MCF 10A (cell line): ENCODE measurements around the gene DRAP1. TPM values are rescaled to one million over a fixed set of nuclear protein-coding genes. Genes with fewer than 3 reads are reported as not detected.
"Not testable (repeated sequence)": the region's sequence is repeated elsewhere in the genome, so short reads cannot be mapped to it uniquely, and the experiment has no call there.

Experiments
- BruUV-seq: library from RNA; stranded (reverse); fragments of 400-500 nt; replicated peaks from 2 replicates; lab custom pipeline; 2021; lab: Mats Ljungman, UMichigan
- CTCF ChIA-PET: fragments of 300-600 bp; sonication (Branson Sonifier 250); formaldehyde crosslinking; extraction: SDS; loops from one replicate; lab custom pipeline; 2021; ENCODE audit warnings: antibody characterized with exemption, inconsistent platforms; lab: Yijun Ruan, JAX
- POLR2A ChIA-PET: fragments of 300-600, 350-650 bp; sonication (Branson Sonifier 250); formaldehyde crosslinking; extraction: SDS; loops from one replicate; lab custom pipeline; 2020; ENCODE audit warnings: antibody characterized with exemption, inconsistent platforms; lab: Yijun Ruan, JAX
- DNase-seq: peaks from one replicate; pipeline ENCODE4 v3.0.0-alpha.2; 2018; ENCODE audit not compliant: unreplicated experiment
- H3K27ac Mint-ChIP-seq: one replicate; pipeline ENCODE4 v1.8.0; 2022; ENCODE audit warnings: mild to moderate bottlenecking, low read depth, mixed read lengths; ENCODE audit not compliant: unreplicated experiment
- H3K27me3 Mint-ChIP-seq: one replicate; pipeline ENCODE4 v1.8.0; 2022; ENCODE audit warnings: mixed read lengths; ENCODE audit not compliant: insufficient read depth, unreplicated experiment
- H3K36me3 Mint-ChIP-seq: one replicate; pipeline ENCODE4 v1.8.0; 2022; ENCODE audit warnings: mild to moderate bottlenecking, moderate library complexity, mixed read lengths; ENCODE audit not compliant: insufficient read depth, unreplicated experiment
- H3K4me1 Mint-ChIP-seq: one replicate; pipeline ENCODE4 v1.8.0; 2022; ENCODE audit warnings: mixed read lengths; ENCODE audit not compliant: insufficient read depth, unreplicated experiment
- H3K4me3 Mint-ChIP-seq: one replicate; pipeline ENCODE4 v1.8.0; 2022; ENCODE audit warnings: mild to moderate bottlenecking, moderate library complexity, mixed read lengths; ENCODE audit not compliant: unreplicated experiment
- H3K9me3 Mint-ChIP-seq: one replicate; pipeline ENCODE4 v1.8.0; 2022; ENCODE audit warnings: mixed read lengths; ENCODE audit not compliant: unreplicated experiment
- CTCF ChIP-seq: fragments of 200-600 bp; IDR thresholded peaks from one replicate; pipeline ENCODE4 v1.8.0; 2022; ENCODE audit warnings: antibody characterized with exemption, mild to moderate bottlenecking; ENCODE audit not compliant: unreplicated experiment
- intact Hi-C: fragments of 100-400 bp; cut with micrococcal nuclease; formaldehyde crosslinking; loops from 2 replicates; pipeline ENCODE4 v1.14.1; 2022
- total RNA-seq: library from RNA; stranded (reverse); gene quantifications from 2 replicates; pipeline ENCODE4 v1.2.3, GENCODE V29; 2022

The DRAP1 gene
- total RNA-seq, 1 experiment from 2014 or later: 167 TPM

- intact Hi-C loops: no loop called here
- Mint-ChIP-seq H3K4me1 (peaks cover under 1% of the 10 kb centered on the region), H3K9me3 (no peaks in the 10 kb centered on the region), H3K4me3 (no peak overlapping the region), H3K27me3 (peaks cover 10% of the 10 kb centered on the region), H3K27ac (no peak overlapping the region), H3K36me3 (no peaks in the 10 kb centered on the region)
- CTCF ChIA-PET: interaction anchor here (0.6 to 1.1 kb wide), 2 partner anchors 62 to 77 kb away, joined by 3 read pairs; no protein-coding TSS in a partner anchor
- no TSS peak for BruUV-seq
- TF ChIP-seq CTCF: no peak
- no peak for DNase-seq
- POLR2A ChIA-PET: no interaction called here
These were observed 27.4 kb downstream of the DRAP1 start for GRCh38 chr11:65946655-65947054.

- Mint-ChIP-seq H3K4me1 (no peaks in the 10 kb centered on the region), H3K9me3 (no peaks in the 10 kb centered on the region), H3K4me3 (no peak overlapping the region), H3K36me3 (no peaks in the 10 kb centered on the region), H3K27me3 (peaks cover 10% of the 10 kb centered on the region), H3K27ac (no peak overlapping the region)
- BruUV-seq: no TSS peak
- intact Hi-C loops: no loop called here
- no peak for TF ChIP-seq CTCF
- POLR2A ChIA-PET: no interaction called here
- CTCF ChIA-PET: interaction anchor here (1.1 kb wide), 1 partner anchor 63 kb away, joined by 3 read pairs; no protein-coding TSS in a partner anchor
- DNase-seq: no peak
These were observed 27.9 kb downstream of the DRAP1 start for GRCh38 chr11:65947133-65947532.

- Mint-ChIP-seq H3K9me3 (no peaks in the 10 kb centered on the region), H3K4me1 (no peaks in the 10 kb centered on the region), H3K4me3 (no peak overlapping the region), H3K27me3 (peaks cover 10% of the 10 kb centered on the region), H3K36me3 (no peaks in the 10 kb centered on the region), H3K27ac (no peak overlapping the region)
- intact Hi-C loops: no loop called here
- no peak for TF ChIP-seq CTCF
- no peak for DNase-seq
- ChIA-PET CTCF (interaction anchor here (1.1 kb wide), 1 partner anchor 63 kb away, joined by 3 read pairs; no protein-coding TSS in a partner anchor), POLR2A (interaction anchor here (1.6 kb wide), 1 partner anchor 58 kb away, joined by 4 read pairs; the partner anchor contains the start of gene CCDC85B)
- no TSS peak for BruUV-seq
These were observed 28.4 kb downstream of the DRAP1 start for GRCh38 chr11:65947603-65948125.

GRCh38 chr11:65950711-65951110, 31.5 kb downstream of the DRAP1 start:
- H3K4me1 Mint-ChIP-seq, H3K4me3 Mint-ChIP-seq: not testable (repeated sequence)

GRCh38 chr11:65951641-65952040, 32.4 kb downstream of the DRAP1 start:
- H3K4me3 Mint-ChIP-seq, H3K36me3 Mint-ChIP-seq, BruUV-seq, DNase-seq, H3K27ac Mint-ChIP-seq, H3K4me1 Mint-ChIP-seq, CTCF ChIA-PET, H3K9me3 Mint-ChIP-seq, intact Hi-C loops: not testable (repeated sequence)
- POLR2A ChIA-PET: interaction anchor here (0.6 to 1.4 kb wide), 4 partner anchors 9 to 92 kb away, joined by 3 to 6 read pairs (median 3); partner anchors contain the start of gene SART1
- peaks cover 10% of the 10 kb centered on the region for H3K27me3 Mint-ChIP-seq

More at GRCh38 chr11:65950711-65951110, 31.5 kb downstream of the DRAP1 start:
- intact Hi-C loops, CTCF ChIA-PET, H3K9me3 Mint-ChIP-seq, DNase-seq, BruUV-seq, H3K27ac Mint-ChIP-seq, H3K36me3 Mint-ChIP-seq: not testable (repeated sequence)
- H3K27me3 Mint-ChIP-seq: peaks cover 10% of the 10 kb centered on the region
- POLR2A ChIA-PET: interaction anchor here (0.6 kb wide), 1 partner anchor 62 kb away, joined by 3 read pairs; the partner anchor contains the start of gene FIBP
